Suprapubic skin (tissue), 4 donors: ENCODE results near the gene CLEC9A. TPM values are rescaled to one million over a fixed set of nuclear protein-coding genes. Genes with fewer than 3 reads are reported as not detected.

ENCODE experiments used
- DNase-seq, 2 donors: peaks; one replicate each; pipeline ENCODE4 v3.0.0-alpha.2; 2019; ENCODE audit warnings: low spot score in 2 of 2
- H3K27ac ChIP-seq: fragments of 200-600 bp; sonication (generic); one replicate; pipeline ENCODE4 v1.5.1; 2019
- H3K27me3 ChIP-seq: fragments of 200-600 bp; sonication (generic); one replicate; pipeline ENCODE4 v1.5.1; 2019
- H3K36me3 ChIP-seq: fragments of 200-600 bp; sonication (generic); one replicate; pipeline ENCODE4 v1.5.1; 2019
- H3K4me1 ChIP-seq: fragments of 200-600 bp; sonication (generic); one replicate; pipeline ENCODE4 v1.5.1; 2019
- H3K4me3 ChIP-seq: fragments of 200-600 bp; sonication (generic); one replicate; pipeline ENCODE4 v1.5.1; 2019; ENCODE audit warnings: mild to moderate bottlenecking
- H3K9me3 ChIP-seq: fragments of 200-600 bp; sonication (generic); one replicate; pipeline ENCODE4 v1.5.1; 2019
- CTCF ChIP-seq, 2 donors: fragments of 200-600 bp in 1 of 2; fragments of 450-650 bp in 1 of 2; sonication (generic) in 1 of 2; IDR thresholded peaks; one replicate each; pipeline ENCODE4 v1.5.1; 2016 to 2019; ENCODE audit warnings: antibody characterized with exemption in 2 of 2, mild to moderate bottlenecking in 1 of 2, moderate library complexity in 1 of 2
- EP300 ChIP-seq: sonication (generic); formaldehyde crosslinking; IDR thresholded peaks from one replicate; pipeline ENCODE4 v1.6.1; 2017; ENCODE audit warnings: antibody characterized with exemption
- POLR2A ChIP-seq, 2 donors: fragments of 450-650 bp; IDR thresholded peaks; one replicate each; pipeline ENCODE4 v1.6.1; 2017; ENCODE audit warnings: antibody characterized with exemption in 2 of 2, mild to moderate bottlenecking in 2 of 2, moderate library complexity in 2 of 2
- POLR2AphosphoS5 ChIP-seq, 3 donors: sonication (generic); formaldehyde crosslinking; IDR thresholded peaks; one replicate each; pipeline ENCODE4 v1.6.1; 2017; ENCODE audit warnings: antibody characterized with exemption in 3 of 3
- WGBS: methylation state at CpG from one replicate; pipeline ENCODE4 v1.1.5; 2018; 5-methylcytosine and 5-hydroxymethylcytosine counted together
- total RNA-seq, 4 donors: library from RNA; depleted of rRNA; stranded (reverse); fragments of >200 nt; gene quantifications; one replicate each; pipeline ENCODE4 v1.1.0, GENCODE V29; 2016

Gene CLEC9A
- total RNA-seq, 4 donors from 2014 or later: not detected

GRCh38 chr12:10033783-10034545 is 3.5 kb downstream of the CLEC9A start:
- TF ChIP-seq CTCF (IDR thresholded peaks at IDR 0.05) (peak; percentile 10 to 31), POLR2AphosphoS5 (IDR thresholded peaks at IDR 0.05) (no peak)
- 86% methylated on average over 1 of the region's 1 CpG for WGBS

GRCh38 chr12:10042167-10042566 is 11.7 kb downstream of the CLEC9A start:
- no peaks in the 10 kb centered on the region for H3K27me3 ChIP-seq
- no peak overlapping the region for H3K4me3 ChIP-seq
- no peaks in the 10 kb centered on the region for H3K9me3 ChIP-seq
- no peaks in the 10 kb centered on the region for H3K36me3 ChIP-seq
- DNase-seq: no peak
- TF ChIP-seq EP300: no peak
- TF ChIP-seq POLR2A (IDR thresholded peaks at IDR 0.05): no peak
- no peak for TF ChIP-seq POLR2AphosphoS5 (IDR thresholded peaks at IDR 0.05)
- no peak for TF ChIP-seq CTCF (IDR thresholded peaks at IDR 0.05)
- H3K27ac ChIP-seq: no peak overlapping the region
- no peaks in the 10 kb centered on the region for H3K4me1 ChIP-seq

More at GRCh38 chr12:10033783-10034545, 3.5 kb downstream of the CLEC9A start:
- H3K9me3 ChIP-seq: no peaks in the 10 kb centered on the region
- no peak overlapping the region for H3K4me3 ChIP-seq
- H3K4me1 ChIP-seq: no peaks in the 10 kb centered on the region
- no peak for DNase-seq
- H3K27me3 ChIP-seq: no peaks in the 10 kb centered on the region
- H3K27ac ChIP-seq: no peak overlapping the region
- H3K36me3 ChIP-seq: no peaks in the 10 kb centered on the region

- TF ChIP-seq POLR2AphosphoS5 (IDR thresholded peaks at IDR 0.05) (no peak), CTCF (IDR thresholded peaks at IDR 0.05) (no peak), POLR2A (IDR thresholded peaks at IDR 0.05) (no peak), EP300 (no peak)
- Histone ChIP-seq H3K4me3 (no peak overlapping the region), H3K36me3 (no peaks in the 10 kb centered on the region), H3K27ac (no peak overlapping the region), H3K9me3 (no peaks in the 10 kb centered on the region), H3K27me3 (no peaks in the 10 kb centered on the region), H3K4me1 (no peaks in the 10 kb centered on the region)
- no peak for DNase-seq
- 92% methylated on average over 3 of the region's 3 CpGs for WGBS
These were observed 18.0 kb downstream of the CLEC9A start for GRCh38 chr12:10048526-10048925.

- no peak for DNase-seq
These were observed 21.9 kb downstream of the CLEC9A start for GRCh38 chr12:10052193-10052913.

More at GRCh38 chr12:10052193-10052913, 21.9 kb downstream of the CLEC9A start:
- H3K27ac ChIP-seq: no peak overlapping the region
- WGBS: 79% methylated on average over 7 of the region's 7 CpGs
- TF ChIP-seq CTCF (IDR thresholded peaks at IDR 0.05): no peak
- no peak for TF ChIP-seq EP300
- TF ChIP-seq POLR2A (IDR thresholded peaks at IDR 0.05): no peak
- no peak for TF ChIP-seq POLR2AphosphoS5 (IDR thresholded peaks at IDR 0.05)
- H3K4me1 ChIP-seq: no peaks in the 10 kb centered on the region
- no peaks in the 10 kb centered on the region for H3K27me3 ChIP-seq
- H3K36me3 ChIP-seq: no peaks in the 10 kb centered on the region
- no peaks in the 10 kb centered on the region for H3K9me3 ChIP-seq
- no peak overlapping the region for H3K4me3 ChIP-seq
